ENCODE data around the gene ADD3. TPM values are rescaled to one million over a fixed set of nuclear protein-coding genes. Genes with fewer than 3 reads are reported as not detected.
"Not testable (repeated sequence)": the region's sequence is repeated elsewhere in the genome, so short reads cannot be mapped to it uniquely, and the experiment has no call there.

ADD3 gene
- total RNA-seq, 1 donor from 2014 or later = 43.8 TPM

DNA sequence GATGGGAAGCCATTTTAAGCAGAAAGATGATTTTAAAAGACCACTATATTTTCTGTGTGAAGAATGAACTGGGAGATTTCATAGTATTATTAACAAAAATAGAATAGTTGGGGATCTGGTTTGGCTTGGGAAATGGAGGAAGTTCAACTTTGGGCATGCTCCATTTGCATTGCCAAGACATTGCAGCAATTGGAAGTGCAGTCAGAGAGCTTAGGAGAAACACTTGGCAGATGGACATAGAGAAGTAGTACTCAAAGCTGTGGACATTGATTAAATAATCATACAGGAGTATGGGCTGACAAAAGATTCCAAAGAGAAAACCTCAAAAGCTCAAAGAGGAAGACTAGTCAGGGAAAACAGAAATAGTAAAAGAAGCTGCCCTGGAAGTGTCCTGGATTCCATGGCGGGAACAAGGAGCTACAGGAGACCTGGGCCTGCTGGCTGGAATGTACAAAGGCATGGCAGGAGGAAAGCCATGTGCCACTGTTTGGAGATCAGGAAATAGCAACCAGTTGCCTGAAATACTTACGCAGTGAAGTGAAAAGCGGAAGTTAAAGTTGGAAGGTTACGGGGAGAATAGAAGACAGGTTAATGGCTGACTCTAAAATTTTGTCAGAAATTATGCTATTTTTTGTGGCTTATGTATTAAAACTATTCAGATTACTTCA is 106.0 kb downstream of the ADD3 start:
- DNase-seq (ENCODE audit: low read depth) = no peak
- H3K4me3 ChIP-seq (ENCODE audit: low read depth, low read length) = no peak overlapping the region
- peak; percentile 14 for TF ChIP-seq CTCF (conservative IDR thresholded peaks at IDR 0.05; ENCODE audit: low read depth, low read length)

DNA sequence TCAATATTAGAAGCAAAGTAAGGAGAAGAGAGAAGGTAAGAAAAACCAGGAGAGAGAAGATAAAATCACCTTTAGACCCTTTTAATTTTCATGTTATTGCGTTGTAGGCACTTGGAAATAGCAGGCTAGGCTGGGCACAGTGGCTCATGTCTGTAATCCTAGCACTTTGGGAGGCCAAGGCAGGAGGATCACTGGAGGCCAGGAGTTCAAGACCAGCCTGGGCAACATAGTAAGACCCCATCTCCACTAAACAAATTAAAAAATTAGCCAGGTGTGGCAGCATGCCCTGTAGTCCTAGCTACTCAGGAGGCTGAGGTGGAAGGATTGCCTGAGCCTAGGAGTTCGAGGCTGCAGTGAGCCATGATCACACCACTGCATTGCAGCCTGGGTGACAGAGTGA is 106.9 kb downstream of the ADD3 start:
- DNase-seq (ENCODE audit: low read depth); H3K4me3 ChIP-seq (ENCODE audit: low read depth, low read length): not testable (repeated sequence)

- H3K4me3 ChIP-seq (ENCODE audit: low read depth, low read length) = no peak overlapping the region
- DNase-seq (ENCODE audit: low read depth) = no peak
Observed at GRCh38 chr10:110115784-110116520, 108.2 kb downstream of the ADD3 start.

GRCh38 chr10:110118891-110119621 is 111.3 kb downstream of the ADD3 start:
- no peak overlapping the region for H3K4me3 ChIP-seq (ENCODE audit: low read depth, low read length)
- no peak for DNase-seq (ENCODE audit: low read depth)
- TF ChIP-seq CTCF (conservative IDR thresholded peaks at IDR 0.05; ENCODE audit: low read depth, low read length) = no peak

More at GRCh38 chr10:110115784-110116520, 108.2 kb downstream of the ADD3 start:
- TF ChIP-seq CTCF (conservative IDR thresholded peaks at IDR 0.05; ENCODE audit: low read depth, low read length) = no peak

- DNase-seq (ENCODE audit: low read depth) = no peak
Observed at GRCh38 chr10:110123594-110123993, 115.8 kb downstream of the ADD3 start.

DNA sequence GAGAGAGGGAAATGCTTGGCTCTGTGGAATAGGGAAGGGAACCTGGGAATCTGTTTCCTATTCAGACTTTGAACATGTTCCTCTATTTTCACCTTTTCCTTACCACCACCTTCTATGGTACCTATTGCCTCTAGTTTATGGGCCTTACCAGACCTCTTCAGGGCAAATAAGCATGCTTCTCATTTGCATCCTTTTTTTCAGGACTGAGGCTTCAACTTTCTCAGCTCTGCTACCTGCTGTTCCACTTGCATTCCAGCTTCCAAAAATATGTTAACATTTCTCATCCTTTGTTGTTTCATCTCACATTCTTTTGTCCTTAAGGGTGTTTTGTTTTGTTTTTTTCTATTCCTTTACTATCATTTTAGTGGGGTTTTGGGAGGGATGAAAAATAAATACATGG is 121.7 kb downstream of the ADD3 start:
- TF ChIP-seq CTCF (conservative IDR thresholded peaks at IDR 0.05; ENCODE audit: low read depth, low read length) = no peak
- no peak overlapping the region for H3K4me3 ChIP-seq (ENCODE audit: low read depth, low read length)
- no peak for DNase-seq (ENCODE audit: low read depth)

More at GRCh38 chr10:110123594-110123993, 115.8 kb downstream of the ADD3 start:
- TF ChIP-seq CTCF (conservative IDR thresholded peaks at IDR 0.05; ENCODE audit: low read depth, low read length) = no peak
- no peak overlapping the region for H3K4me3 ChIP-seq (ENCODE audit: low read depth, low read length)

- no peak for TF ChIP-seq CTCF (conservative IDR thresholded peaks at IDR 0.05; ENCODE audit: low read depth, low read length)
- no peak overlapping the region for H3K4me3 ChIP-seq (ENCODE audit: low read depth, low read length)
- DNase-seq (ENCODE audit: low read depth) = no peak
Observed at GRCh38 chr10:110134917-110135316, 127.1 kb downstream of the ADD3 start.

DNA sequence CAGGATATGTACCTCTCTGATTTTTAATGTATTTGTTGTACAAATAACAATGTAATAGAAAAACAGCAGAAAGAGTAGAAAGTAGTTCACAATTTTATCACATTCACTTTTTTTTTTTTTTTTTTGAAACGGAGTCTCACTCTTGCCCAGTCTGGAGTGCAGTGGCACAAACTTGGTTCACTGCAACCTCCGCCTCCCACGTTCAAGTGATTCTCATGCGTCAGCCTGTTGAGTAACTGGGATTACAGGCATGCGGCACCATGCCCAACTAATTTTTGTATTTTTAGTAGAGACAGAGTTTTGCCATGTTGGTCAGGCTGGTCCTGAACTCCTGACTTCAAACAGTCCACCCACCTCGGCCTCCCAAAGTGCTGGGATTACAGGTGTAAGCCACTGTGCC is 128.1 kb downstream of the ADD3 start:
- not testable (repeated sequence) for H3K4me3 ChIP-seq (ENCODE audit: low read depth, low read length); DNase-seq (ENCODE audit: low read depth)

Measured in epithelial cell of proximal tubule (primary cell).